OCI-LY7 (cell line): Measurements from ENCODE around the gene XRCC5. TPM values are rescaled to one million over a fixed set of nuclear protein-coding genes. Genes with fewer than 3 reads are reported as not detected.

ENCODE experiments used
- BruUV-seq: library from RNA; stranded (reverse); fragments of 400-500 nt; replicated peaks from 2 replicates; lab custom pipeline; 2021; lab: Mats Ljungman, UMichigan
- CTCF ChIA-PET: fragments of 300-600 bp; sonication (Branson Sonifier 250); formaldehyde crosslinking; loops from one replicate; lab custom pipeline; 2022; ENCODE audit warnings: antibody characterized with exemption; ENCODE audit not compliant: unreplicated experiment; lab: Charles Lee
- POLR2A ChIA-PET: fragments of 300-600 bp; sonication (Branson Sonifier 250); formaldehyde crosslinking; loops from one replicate; lab custom pipeline; 2022; ENCODE audit warnings: antibody characterized with exemption; lab: Charles Lee
- DNase-seq: peaks from one replicate; pipeline ENCODE4 v3.0.0-alpha.2; 2015; ENCODE audit warnings: low spot score
- H2AFZ ChIP-seq: fragments of 200-600 bp; sonication (generic), shearing (Covaris generic); 2 replicates; pipeline ENCODE4 v1.6.1; 2014; ENCODE audit warnings: mild to moderate bottlenecking, antibody characterized with exemption, low read length, moderate library complexity
- H3K27ac ChIP-seq: fragments of 200-600 bp; sonication (generic); 2 replicates; pipeline ENCODE4 v1.5.1; 2014; ENCODE audit warnings: mixed run types, low read depth, mild to moderate bottlenecking, moderate library complexity, low read length, inconsistent platforms; ENCODE audit not compliant: poor library complexity, severe bottlenecking
- H3K36me3 ChIP-seq: fragments of 200-600 bp; sonication (generic); 2 replicates; pipeline ENCODE4 v1.6.1; 2014; ENCODE audit warnings: mild to moderate bottlenecking, antibody characterized with exemption, low read length, moderate library complexity, mixed read lengths; ENCODE audit not compliant: insufficient read depth
- H3K4me1 ChIP-seq: fragments of 200-600 bp; sonication (generic); 2 replicates; pipeline ENCODE4 v1.5.1; 2014; ENCODE audit warnings: mild to moderate bottlenecking, low read length; ENCODE audit not compliant: insufficient read depth, poor library complexity, severe bottlenecking
- H3K4me2 ChIP-seq: fragments of 200-600 bp; sonication (generic); 2 replicates; pipeline ENCODE4 v1.6.1; 2014; ENCODE audit warnings: mild to moderate bottlenecking, low read length
- H3K4me3 ChIP-seq: fragments of 200-600 bp; sonication (generic); 2 replicates; pipeline ENCODE4 v1.5.1; 2014; ENCODE audit warnings: mild to moderate bottlenecking, low read depth, low read length; ENCODE audit not compliant: poor library complexity, severe bottlenecking
- H3K79me2 ChIP-seq: fragments of 200-600 bp; sonication (generic); 2 replicates; pipeline ENCODE4 v1.6.1; 2016; ENCODE audit warnings: low read depth, mild to moderate bottlenecking, low read length, moderate library complexity, mixed read lengths; ENCODE audit not compliant: insufficient read depth
- H3K9me2 ChIP-seq: fragments of 200-600 bp; sonication (generic); 2 replicates; pipeline ENCODE4 v1.6.1; 2016; ENCODE audit warnings: mild to moderate bottlenecking, low read length, mixed read lengths; ENCODE audit not compliant: insufficient read depth
- H3K9me3 ChIP-seq: fragments of 200-600 bp; sonication (generic); 2 replicates; pipeline ENCODE4 v1.6.1; 2014; ENCODE audit warnings: mild to moderate bottlenecking, mixed run types, low read length, mixed read lengths
- H4K20me1 ChIP-seq: fragments of 200-600 bp; sonication (generic); 2 replicates; pipeline ENCODE4 v1.6.1; 2014; ENCODE audit warnings: mild to moderate bottlenecking, antibody characterized with exemption, low read length, moderate library complexity, mixed read lengths; ENCODE audit not compliant: insufficient read depth
- CTCF ChIP-seq: fragments of 200-600 bp; sonication (generic); conservative IDR thresholded peaks from 2 replicates; pipeline ENCODE4 v1.5.1; 2014; ENCODE audit warnings: mild to moderate bottlenecking, antibody characterized with exemption, low read length, moderate library complexity, mixed read lengths
- EZH2phosphoT487 ChIP-seq: fragments of 200-600 bp; sonication (generic); IDR thresholded peaks from 2 replicates; pipeline ENCODE4 v1.6.1; 2018; ENCODE audit warnings: low read depth, borderline replicate concordance, mild to moderate bottlenecking, mixed run types, antibody characterized with exemption, low read length, moderate library complexity, mixed read lengths
- intact Hi-C: fragments of 100-400 bp; cut with micrococcal nuclease; formaldehyde crosslinking; loops from one replicate; pipeline ENCODE4 v1.10.0; 2022; ENCODE audit not compliant: unreplicated experiment
- total RNA-seq, 2 experiments: library from RNA; depleted of rRNA in 1 of 2; stranded (reverse); fragments of >200 nt in 1 of 2; shearing (Covaris generic) in 1 of 2; gene quantifications; 2 replicates each; pipeline ENCODE4 v1.2.3, GENCODE V29; 2014 to 2022

The XRCC5 gene
- total RNA-seq, 2 experiments from 2014 or later, result 174 to 344 TPM

- no peak overlapping the region for H3K4me2 ChIP-seq
- no peak overlapping the region for H3K4me3 ChIP-seq
- TF ChIP-seq CTCF (no peak), EZH2phosphoT487 (no peak)
- CTCF ChIA-PET, result no interaction called here
- intact Hi-C loops, result no loop called here
- H3K27ac ChIP-seq, result no peak overlapping the region
- BruUV-seq, result no TSS peak
- H3K79me2 ChIP-seq, result peaks cover 12% of the 10 kb centered on the region; the same call in 1 of the 2 replicates
- no peaks in the 10 kb centered on the region for H3K9me3 ChIP-seq
- no peaks in the 10 kb centered on the region for H3K9me2 ChIP-seq
- peaks cover 6% of the 10 kb centered on the region for H3K4me1 ChIP-seq
- POLR2A ChIA-PET, result no interaction called here
- no peak overlapping the region for H2AFZ ChIP-seq
- H3K36me3 ChIP-seq, result peaks cover 98% of the 10 kb centered on the region
- 0 out of 2 replicates have a peak, but pooled peaks cover 6% of the 10 kb centered on the region for H4K20me1 ChIP-seq
- DNase-seq, result no peak
These were observed 83.8 kb downstream of the XRCC5 start for GRCh38 chr2:216192931-216193330.

GRCh38 chr2:216194013-216194412 is 84.9 kb downstream of the XRCC5 start:
- no peaks in the 10 kb centered on the region for H3K9me3 ChIP-seq
- no peak overlapping the region for H3K4me3 ChIP-seq
- H3K36me3 ChIP-seq, result peaks cover 96% of the 10 kb centered on the region
- ChIA-PET CTCF (no interaction called here), POLR2A (interaction anchor here (0.6 to 1.5 kb wide), 2 partner anchors 10 to 1227 kb away, joined by 3 to 5 read pairs; no protein-coding TSS in a partner anchor)
- no peaks in the 10 kb centered on the region for H3K9me2 ChIP-seq
- H2AFZ ChIP-seq, result no peak overlapping the region
- TF ChIP-seq CTCF (no peak), EZH2phosphoT487 (no peak)
- BruUV-seq, result no TSS peak
- no peak overlapping the region for H3K4me2 ChIP-seq
- intact Hi-C loops, result no loop called here
- H3K79me2 ChIP-seq, result peaks cover 9% of the 10 kb centered on the region; the same call in 1 of the 2 replicates
- no peak for DNase-seq
- 0 out of 2 replicates have a peak, but pooled peaks cover 6% of the 10 kb centered on the region for H4K20me1 ChIP-seq
- peaks cover 6% of the 10 kb centered on the region for H3K4me1 ChIP-seq
- H3K27ac ChIP-seq, result no peak overlapping the region

- intact Hi-C loops, result no loop called here
- no TSS peak for BruUV-seq
- H4K20me1 ChIP-seq, result 0 out of 2 replicates have a peak, but pooled peaks cover under 1% of the 10 kb centered on the region
- no peaks in the 10 kb centered on the region for H3K9me2 ChIP-seq
- POLR2A ChIA-PET, result interaction anchor here (0.6 to 1.5 kb wide), 6 partner anchors 10 to 1227 kb away, joined by 3 to 5 read pairs (median 3); no protein-coding TSS in a partner anchor
- TF ChIP-seq CTCF (no peak), EZH2phosphoT487 (no peak)
- H2AFZ ChIP-seq, result no peak overlapping the region
- no peak overlapping the region for H3K4me3 ChIP-seq
- no peak for DNase-seq
- H3K4me2 ChIP-seq, result no peak overlapping the region
- H3K4me1 ChIP-seq, result peaks cover 6% of the 10 kb centered on the region
- CTCF ChIA-PET, result no interaction called here
- H3K27ac ChIP-seq, result no peak overlapping the region
- H3K9me3 ChIP-seq, result no peaks in the 10 kb centered on the region
- 0 out of 2 replicates have a peak, but pooled peaks cover 9% of the 10 kb centered on the region for H3K79me2 ChIP-seq
- H3K36me3 ChIP-seq, result peaks cover 96% of the 10 kb centered on the region
These were observed 85.4 kb downstream of the XRCC5 start for GRCh38 chr2:216194561-216194960.
